DLD1 (cell line): ENCODE measurements around the gene PDZD2.

ENCODE experiments used
- in situ Hi-C: cut with HindIII; loops from 2 replicates; pipeline ENCODE4 v1.10.0; 2017; ENCODE audit warnings: low sequenced_read_pairs

PDZD2 gene

GRCh38 chr5:31811210-31811609, 172.3 kb downstream of the PDZD2 start:
- in situ Hi-C loops: no loop called here

- in situ Hi-C loops: no loop called here
Measured at GRCh38 chr5:31815376-31815775, 176.4 kb downstream of the PDZD2 start.

GRCh38 chr5:31819926-31820516, 181.1 kb downstream of the PDZD2 start:
- in situ Hi-C loops: no loop called here

- in situ Hi-C loops: no loop called here
Measured at GRCh38 chr5:31823472-31823871, 184.5 kb downstream of the PDZD2 start.

GRCh38 chr5:31824869-31825517, 186.1 kb downstream of the PDZD2 start:
- in situ Hi-C loops: no loop called here

GRCh38 chr5:31825518-31826068, 186.7 kb downstream of the PDZD2 start:
- in situ Hi-C loops: no loop called here

- in situ Hi-C loops: no loop called here
Measured at GRCh38 chr5:31827867-31828266, 188.9 kb downstream of the PDZD2 start.

GRCh38 chr5:31832966-31833365, 194.0 kb downstream of the PDZD2 start:
- in situ Hi-C loops: no loop called here

- in situ Hi-C loops: no loop called here
Measured at GRCh38 chr5:31833710-31834109, 194.8 kb downstream of the PDZD2 start.

GRCh38 chr5:31844622-31845345, 205.9 kb downstream of the PDZD2 start:
- in situ Hi-C loops: no loop called here

GRCh38 chr5:31845361-31845760, 206.4 kb downstream of the PDZD2 start:
- in situ Hi-C loops: no loop called here

GRCh38 chr5:31846934-31847333, 208.0 kb downstream of the PDZD2 start:
- in situ Hi-C loops: no loop called here

- in situ Hi-C loops: no loop called here
Measured at GRCh38 chr5:31847354-31847753, 208.4 kb downstream of the PDZD2 start.

- in situ Hi-C loops: no loop called here
Measured at GRCh38 chr5:31850981-31851689, 212.2 kb downstream of the PDZD2 start.

- in situ Hi-C loops: no loop called here
Measured at GRCh38 chr5:31853398-31854135, 214.6 kb downstream of the PDZD2 start.

GRCh38 chr5:31854181-31855133, 215.5 kb downstream of the PDZD2 start:
- in situ Hi-C loops: no loop called here

- in situ Hi-C loops: no loop called here
Measured at GRCh38 chr5:31855134-31856040, 216.5 kb downstream of the PDZD2 start.

- in situ Hi-C loops: no loop called here
Measured at GRCh38 chr5:31859096-31859495, 220.2 kb downstream of the PDZD2 start.
